Fibroblast of skin of right quadriceps (primary cell): Measurements from ENCODE around the gene EIF4E1B.

Source experiments
- DNase-seq: peaks from one replicate; pipeline ENCODE4 v3.0.0-alpha.2; 2013

EIF4E1B gene

DNA sequence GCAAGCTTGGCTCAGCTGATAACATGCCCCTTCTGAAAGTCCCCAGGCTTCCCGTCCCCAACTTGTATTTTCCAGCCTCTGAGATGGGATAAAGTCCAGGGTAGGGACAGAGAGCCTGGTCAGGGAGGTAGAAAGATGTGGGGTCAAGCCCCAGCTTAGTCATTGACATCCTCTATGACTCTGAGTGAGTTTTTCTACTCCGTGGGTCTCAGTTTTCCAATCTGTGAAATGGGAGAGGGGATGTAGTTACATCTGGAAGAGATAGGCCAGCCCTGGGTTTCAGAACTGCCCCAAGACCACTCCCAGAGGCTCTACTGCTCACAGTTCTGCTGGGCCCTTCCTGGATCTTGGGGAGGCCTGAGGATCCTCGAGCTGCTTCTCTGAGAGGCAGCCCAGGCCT lies 23.6 kb upstream of the EIF4E1B start:
- DNase-seq = no peak

GRCh38 chr5:176608142-176608705 lies 22.3 kb upstream of the EIF4E1B start:
- DNase-seq = no peak

- no peak for DNase-seq
These were observed 21.3 kb upstream of the EIF4E1B start for GRCh38 chr5:176608937-176609723.

DNA sequence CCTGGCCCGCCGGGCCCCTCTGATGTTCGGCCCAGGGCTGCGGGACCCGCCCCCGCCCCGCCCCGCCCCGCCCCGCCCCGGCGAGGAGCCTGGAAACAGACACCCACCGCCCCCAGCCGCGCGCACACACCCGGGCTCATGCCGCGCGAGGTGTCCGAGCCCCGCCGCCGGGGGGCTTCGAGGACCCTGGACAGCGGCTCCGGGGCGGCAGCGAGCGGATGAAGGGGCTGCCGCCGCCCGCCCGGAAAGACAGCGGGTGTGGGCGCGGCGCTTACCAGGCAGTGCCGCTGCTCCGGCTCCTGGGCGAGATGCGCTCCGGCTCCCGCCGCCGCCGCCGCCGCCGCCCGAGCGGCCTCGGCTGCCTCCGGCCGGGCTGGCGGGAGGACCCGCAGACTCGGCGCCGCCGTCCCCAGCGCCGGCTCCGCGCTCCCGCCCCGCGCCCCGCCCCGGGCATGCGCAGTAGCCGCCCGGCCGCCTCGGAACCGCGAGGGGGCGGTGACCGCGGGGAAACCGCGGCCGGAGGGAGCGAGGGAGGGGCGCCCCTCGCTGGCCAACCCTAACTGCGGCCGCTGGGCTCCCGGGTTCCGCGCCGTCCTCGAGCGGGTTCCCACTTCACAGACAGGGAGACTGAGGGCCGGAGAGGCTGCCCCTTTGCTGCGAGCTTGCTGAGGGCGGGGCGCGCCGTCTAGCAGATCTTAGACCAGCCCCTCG lies 20.6 kb upstream of the EIF4E1B start, which contains the start of gene GPRIN1:
Gene GPRIN1, minus strand, starts transcription at position 433 of the 711 bp plus-strand sequence. CDS start 10,322 bp downstream, outside the sequence.
- peak; percentile 51 for DNase-seq

- no peak for DNase-seq
These were observed 20.1 kb upstream of the EIF4E1B start for GRCh38 chr5:176610435-176610773.

- peak; percentile 78 for DNase-seq
These were observed 19.0 kb upstream of the EIF4E1B start for GRCh38 chr5:176611435-176611834.

DNA sequence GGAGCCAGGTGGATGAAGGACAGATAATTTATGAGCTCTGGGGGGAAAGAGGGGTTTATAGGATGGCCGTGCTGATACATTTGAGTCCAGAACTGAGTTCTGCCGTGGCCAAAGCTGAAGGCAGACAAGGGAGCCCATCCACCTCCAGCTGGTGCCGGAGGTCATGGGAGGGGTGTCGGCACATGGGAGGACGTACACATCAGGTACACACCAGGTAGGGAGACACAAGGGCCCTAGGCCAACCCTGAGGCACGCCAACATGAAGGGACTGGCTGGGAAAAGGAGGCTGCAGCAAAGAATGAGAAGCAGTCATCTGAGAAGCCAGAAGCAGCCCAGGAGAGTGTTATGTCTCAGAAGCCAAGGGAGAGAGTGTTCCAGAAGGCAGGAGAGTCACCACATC lies 18.5 kb upstream of the EIF4E1B start:
- no peak for DNase-seq

DNA sequence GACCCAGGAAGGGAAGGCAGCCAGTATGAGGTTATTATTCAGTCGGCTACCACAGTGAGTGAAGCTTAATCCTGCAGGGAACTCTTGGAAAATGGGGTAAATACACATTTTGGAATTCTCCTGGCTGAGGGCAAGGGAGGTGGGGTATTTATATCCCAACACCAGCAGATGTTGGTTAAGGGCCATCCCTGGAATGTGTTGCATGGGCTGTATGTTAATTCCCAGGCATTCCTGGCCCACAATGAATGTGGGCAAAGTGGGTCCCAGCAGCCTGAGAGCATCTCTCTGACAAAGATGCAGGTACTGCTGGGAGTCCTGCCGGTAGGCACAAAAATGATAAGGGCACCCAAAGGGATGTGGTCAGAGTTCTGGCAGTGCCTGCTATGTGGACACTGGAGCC lies 17.6 kb upstream of the EIF4E1B start:
- DNase-seq = no peak

GRCh38 chr5:176614805-176615478 lies 15.5 kb upstream of the EIF4E1B start:
- peak; percentile 72 for DNase-seq

DNA sequence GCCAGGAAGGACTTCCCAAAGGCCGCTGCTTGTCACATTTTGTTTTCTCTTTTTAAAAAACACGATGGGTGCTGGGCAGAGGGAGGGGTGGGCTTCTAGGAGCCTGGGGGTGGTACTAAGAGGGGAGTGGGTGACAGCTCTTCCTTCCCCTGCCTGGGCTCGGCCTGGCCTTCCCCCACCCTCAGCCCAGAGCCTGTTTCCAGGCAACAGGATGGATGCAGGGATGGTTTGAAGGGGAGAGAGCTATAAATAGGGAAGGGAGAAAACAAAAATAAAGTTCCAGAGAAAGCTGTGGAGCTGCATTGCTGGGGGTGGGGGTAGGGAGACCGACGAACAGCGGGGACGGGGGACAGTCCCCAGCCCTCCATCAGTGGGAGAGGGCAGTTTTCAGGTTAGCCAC lies 14.0 kb upstream of the EIF4E1B start:
- no peak for DNase-seq

- DNase-seq = no peak
These were observed 11.7 kb upstream of the EIF4E1B start for GRCh38 chr5:176618783-176619182.

GRCh38 chr5:176619203-176619568 lies 11.3 kb upstream of the EIF4E1B start:
- peak; percentile 88 for DNase-seq

DNA sequence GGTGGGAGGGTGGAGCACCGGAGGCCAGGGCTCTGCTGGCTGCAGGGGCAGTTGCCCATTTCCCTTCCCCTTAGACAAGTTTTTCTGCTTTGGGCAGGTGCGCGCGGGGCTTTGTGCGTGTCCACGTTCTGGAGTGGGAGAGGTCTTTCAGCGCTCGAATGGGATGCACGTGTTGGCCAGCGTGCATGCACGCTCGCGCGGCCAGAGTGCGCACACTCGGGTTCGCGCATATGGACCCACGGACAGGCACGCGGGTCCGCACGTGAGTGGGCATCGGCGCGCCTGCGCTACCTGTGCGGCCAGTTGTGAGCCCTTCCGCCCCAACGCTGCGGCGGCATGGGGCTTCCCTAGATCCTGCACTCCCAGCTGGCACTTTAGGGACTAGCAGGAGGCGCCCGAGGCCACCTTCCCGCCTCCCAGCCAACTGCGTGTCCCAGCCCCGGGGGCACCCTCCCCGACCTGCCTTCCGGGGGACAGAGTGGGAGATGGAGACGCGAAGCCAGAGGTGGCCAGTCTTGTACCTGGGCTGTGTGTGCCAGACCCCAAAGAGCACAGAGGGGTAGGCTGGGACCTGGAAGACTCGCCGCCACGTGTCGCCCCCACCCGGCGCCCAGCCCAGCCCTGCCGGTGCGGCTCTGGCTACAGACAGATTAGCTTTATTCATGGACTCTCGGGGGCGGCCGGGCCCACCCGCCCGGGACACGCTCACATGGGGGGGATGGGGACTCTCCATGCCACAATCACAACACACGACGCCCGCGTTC lies 10.7 kb upstream of the EIF4E1B start:
- DNase-seq = no peak

DNA sequence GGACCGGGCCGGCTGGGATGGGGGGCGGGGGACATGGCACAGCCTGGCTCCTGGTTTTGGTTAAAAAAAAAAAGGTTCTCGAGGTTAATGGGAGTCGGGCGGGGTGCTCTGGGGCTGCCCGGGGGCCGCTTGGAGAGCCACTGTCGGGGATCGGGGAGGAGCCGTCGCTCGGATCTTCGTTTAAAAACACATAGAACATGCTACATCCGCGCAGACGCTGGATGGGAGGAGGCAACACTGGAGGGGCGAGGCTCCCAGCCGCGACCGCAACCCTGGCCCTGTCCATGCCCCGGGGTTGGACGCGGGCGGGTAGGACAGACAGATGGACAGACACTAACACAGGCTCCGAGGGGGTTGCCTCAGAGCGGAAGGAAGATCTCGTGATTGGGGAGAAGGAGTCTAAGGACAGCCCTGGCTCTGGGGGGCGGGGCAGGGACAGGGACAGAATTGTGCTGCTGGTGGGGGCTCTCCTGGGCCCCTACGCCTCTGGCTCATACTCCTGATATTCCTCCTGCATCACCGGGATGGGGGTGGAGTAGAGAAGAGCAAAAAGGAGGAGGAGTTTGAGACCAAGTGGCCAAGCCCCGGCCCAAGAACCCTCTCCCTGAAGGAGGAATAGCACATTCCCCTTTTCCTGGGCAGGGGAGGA lies 10.0 kb upstream of the EIF4E1B start:
- DNase-seq = no peak

GRCh38 chr5:176621661-176622079 lies 8.8 kb upstream of the EIF4E1B start:
- no peak for DNase-seq

GRCh38 chr5:176624142-176624541 lies 6.3 kb upstream of the EIF4E1B start:
- no peak for DNase-seq

DNA sequence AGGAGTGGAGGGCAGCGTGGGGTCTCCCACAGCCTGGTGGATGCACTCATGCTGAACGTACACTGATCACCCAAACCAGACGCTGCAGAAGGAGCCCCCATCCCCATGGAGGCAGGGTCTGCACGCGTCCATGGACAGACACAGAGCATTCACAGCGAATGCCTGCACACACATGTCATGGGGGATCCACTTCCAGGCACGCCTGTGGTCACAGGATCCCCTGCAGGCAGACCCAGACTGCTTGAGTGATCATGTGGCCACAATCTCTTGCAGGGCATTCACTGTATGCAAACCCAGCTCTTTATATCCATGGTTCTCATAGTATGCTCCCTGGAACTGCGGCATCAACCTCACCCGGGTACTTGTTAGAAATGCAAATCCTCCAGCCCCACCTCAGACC lies 5.5 kb upstream of the EIF4E1B start:
- no peak for DNase-seq

- no peak for DNase-seq
These were observed 5.0 kb upstream of the EIF4E1B start for GRCh38 chr5:176625512-176625911.

- DNase-seq = no peak
These were observed 4.3 kb upstream of the EIF4E1B start for GRCh38 chr5:176625966-176626875.

GRCh38 chr5:176626876-176627236 lies 3.6 kb upstream of the EIF4E1B start:
- no peak for DNase-seq

GRCh38 chr5:176627582-176627981 lies 2.9 kb upstream of the EIF4E1B start:
- DNase-seq = no peak
